SKM-1 (cell line): ENCODE data around the gene SPRYD4.
"Not testable (repeated sequence)": the region's sequence is repeated elsewhere in the genome, so short reads cannot be mapped to it uniquely, and the experiment has no call there.

Experiments used
- DNase-seq: peaks from one replicate; lab custom pipeline; 2025; ENCODE audit not compliant: unreplicated experiment; lab: John Stamatoyannopoulos, UW

SPRYD4 gene

DNA sequence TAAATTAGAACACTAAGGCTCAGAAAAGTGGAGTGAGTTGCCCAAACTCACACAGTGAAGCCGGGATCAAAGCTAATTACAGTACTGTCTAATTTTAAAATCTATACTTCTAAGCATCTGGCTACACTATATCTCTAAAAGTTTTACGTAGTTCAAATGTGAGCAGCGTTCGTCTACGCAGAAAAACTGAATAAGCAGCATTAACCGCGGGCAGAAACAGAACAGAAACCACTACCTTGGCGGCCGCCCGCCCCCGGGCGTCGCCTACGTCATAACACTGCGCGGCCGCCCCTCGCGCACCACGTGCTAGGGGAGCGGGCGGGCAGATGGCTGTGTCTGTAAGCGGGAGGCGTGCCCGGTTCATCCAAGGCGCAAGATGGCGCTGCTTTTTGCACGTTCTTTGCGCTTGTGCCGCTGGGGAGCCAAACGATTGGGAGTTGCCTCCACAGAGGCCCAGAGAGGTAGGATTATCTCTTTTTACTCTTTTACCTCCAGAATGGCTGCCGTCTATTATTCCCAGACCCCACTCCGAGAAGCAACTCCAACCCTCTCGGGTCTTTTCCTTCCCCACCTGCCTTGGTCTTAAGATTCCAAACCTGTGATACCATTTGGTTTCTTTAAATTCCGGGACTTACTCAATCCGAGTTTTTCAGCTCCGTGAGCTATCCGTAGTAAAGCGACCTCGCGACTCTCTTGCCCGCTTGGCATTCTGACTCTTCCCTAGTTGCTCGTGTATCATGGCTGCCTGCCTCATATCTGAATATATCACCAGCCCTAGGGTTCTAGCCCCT lies at the start of gene SPRYD4:
TSS of gene SPRYD4 (plus strand) at position 363 of the 791 bp plus-strand sequence. CDS start at position 377, 14 bp downstream.
- DNase-seq, result peak; percentile 53

DNA sequence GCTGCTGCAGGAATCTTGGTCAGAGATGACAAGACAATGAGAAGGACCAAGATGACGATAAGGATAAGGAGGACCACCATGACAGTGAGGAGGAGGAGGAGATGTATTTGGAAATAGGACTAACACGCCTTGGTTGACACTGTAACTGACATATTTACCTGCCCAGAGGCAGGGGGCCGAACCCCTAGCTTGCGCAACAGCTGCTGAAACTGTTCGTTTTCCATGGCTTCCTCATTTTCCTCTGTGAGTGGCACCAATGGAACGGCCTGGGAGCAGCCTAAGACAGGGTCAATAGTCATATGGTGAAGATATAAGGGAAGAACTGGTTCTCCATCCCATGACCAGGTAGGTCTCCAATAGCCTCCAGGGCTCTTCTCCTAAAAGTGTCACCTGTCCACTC lies 48.0 kb upstream of the SPRYD4 start:
- DNase-seq, result no peak

DNA sequence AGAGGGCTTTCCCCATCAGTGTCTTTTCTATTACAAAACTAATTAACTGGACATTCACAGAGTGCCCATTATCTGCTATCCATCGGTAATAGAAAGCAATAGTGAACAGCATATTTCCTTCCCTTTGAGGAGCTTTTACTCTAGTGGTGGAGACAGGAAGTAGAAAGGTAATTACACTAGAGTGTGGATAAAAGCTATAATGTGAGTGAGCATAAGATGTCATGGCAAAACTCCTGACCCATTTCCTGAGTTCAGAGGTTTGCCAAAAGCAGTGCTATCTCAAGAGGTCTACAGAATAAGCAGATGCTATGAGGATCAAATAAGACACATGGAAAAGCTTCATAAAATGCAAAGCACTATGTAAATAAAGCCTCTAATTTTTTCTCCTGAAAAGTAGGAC lies 43.2 kb upstream of the SPRYD4 start:
- no peak for DNase-seq

GRCh38 chr12:56425940-56426438 lies 42.4 kb upstream of the SPRYD4 start:
- no peak for DNase-seq

- no peak for DNase-seq
These were observed 37.1 kb upstream of the SPRYD4 start for GRCh38 chr12:56431288-56431687.

DNA sequence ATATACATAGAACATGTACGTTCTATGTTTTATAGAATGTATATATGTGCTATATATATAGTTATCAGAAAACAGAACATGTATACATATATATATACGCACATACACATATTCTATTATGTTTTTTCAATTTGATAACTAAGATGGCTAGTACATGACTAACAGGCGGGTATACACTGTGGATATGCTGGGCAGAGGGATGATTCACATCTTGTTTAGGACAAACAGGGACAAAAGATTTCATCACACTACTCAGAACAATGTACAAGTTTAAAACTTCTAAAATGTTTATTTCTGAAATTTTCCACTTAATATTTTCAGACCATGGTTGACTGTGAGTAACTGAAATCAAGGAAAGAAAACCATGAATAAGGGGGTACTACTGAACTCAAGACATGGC lies 36.5 kb upstream of the SPRYD4 start:
- DNase-seq, result no peak

DNA sequence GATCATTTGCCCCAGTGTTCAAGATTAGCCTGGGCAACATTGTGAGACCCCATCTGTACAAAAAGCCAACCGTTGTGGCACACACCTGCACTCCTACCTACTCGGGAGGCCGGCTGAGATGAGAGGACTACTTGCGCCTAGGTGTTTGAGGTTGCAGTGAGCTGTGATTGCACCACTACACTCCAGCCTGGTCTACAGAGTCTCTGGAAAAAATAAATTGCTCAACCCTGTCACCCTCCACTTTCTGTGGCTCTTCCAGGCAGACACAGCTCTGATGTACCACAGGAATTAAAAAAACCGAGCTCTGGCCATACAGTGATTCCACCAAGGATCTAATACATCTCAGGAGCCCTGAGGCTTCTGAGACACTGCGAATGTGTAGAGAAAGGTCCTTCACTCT lies 33.5 kb upstream of the SPRYD4 start:
- no peak for DNase-seq

DNA sequence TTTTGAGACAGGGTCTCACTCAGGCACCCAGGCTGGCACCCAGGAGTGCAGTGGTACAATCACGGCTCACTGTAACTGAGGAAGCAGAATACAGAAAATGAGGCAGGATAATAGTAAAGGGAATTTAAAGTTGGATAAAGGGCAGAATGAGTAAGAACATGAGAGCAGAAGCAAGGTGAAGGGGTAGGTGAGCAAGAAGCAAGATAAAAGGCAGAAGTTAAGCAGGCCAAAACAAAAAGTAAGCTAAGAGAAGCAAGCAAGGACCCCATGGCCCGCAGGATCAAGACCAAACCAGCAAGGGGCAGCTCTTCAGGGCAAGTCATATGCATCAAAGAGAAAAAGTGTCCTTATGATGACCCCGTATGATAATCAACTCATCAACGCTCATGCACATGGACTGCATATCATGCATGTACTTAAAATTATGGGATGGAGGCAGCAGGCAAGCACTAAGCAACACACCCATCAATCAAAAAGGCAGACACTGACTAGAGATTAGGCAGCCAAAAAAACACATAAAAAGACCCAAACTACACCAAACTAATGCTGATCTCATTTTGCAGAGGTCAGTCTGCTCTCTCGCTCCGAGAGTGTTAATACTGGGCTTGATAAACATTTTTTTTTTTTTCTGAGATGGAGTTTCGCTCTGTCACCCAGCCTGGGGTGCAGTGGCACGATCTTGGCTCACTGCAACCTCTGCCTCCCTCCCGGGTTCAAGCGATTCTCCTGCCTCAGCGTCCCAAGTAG lies 30.8 kb upstream of the SPRYD4 start:
- no peak for DNase-seq

DNA sequence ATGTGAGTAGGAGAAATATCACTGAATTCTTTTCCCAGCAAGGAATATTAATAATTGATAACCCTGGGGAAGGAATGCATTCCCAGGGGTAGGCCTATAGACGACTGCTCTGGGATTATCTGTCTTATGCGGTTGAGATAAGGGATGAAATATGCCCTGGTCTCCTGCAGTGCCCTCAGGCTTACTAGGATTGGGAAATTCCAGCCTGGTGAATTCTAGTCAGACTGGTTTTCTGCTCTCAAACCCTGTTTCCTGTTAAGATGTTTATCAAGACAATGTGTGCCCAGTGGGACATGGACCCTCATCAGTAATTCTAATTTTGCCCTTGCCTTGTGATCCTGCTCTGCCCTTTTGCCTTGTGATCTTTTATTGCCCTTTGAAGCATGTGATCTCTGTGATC lies 25.2 kb upstream of the SPRYD4 start:
- not testable (repeated sequence) for DNase-seq

GRCh38 chr12:56448860-56449621 lies 19.3 kb upstream of the SPRYD4 start, which contains the start of gene TIMELESS:
Gene TIMELESS, minus strand, starts transcription at chr12:56449426. Its CDS starts 15,256 bp downstream, at chr12:56434170.
- peak; percentile 68 for DNase-seq

- no peak for DNase-seq
These were observed 18.8 kb upstream of the SPRYD4 start for GRCh38 chr12:56449622-56449984.

DNA sequence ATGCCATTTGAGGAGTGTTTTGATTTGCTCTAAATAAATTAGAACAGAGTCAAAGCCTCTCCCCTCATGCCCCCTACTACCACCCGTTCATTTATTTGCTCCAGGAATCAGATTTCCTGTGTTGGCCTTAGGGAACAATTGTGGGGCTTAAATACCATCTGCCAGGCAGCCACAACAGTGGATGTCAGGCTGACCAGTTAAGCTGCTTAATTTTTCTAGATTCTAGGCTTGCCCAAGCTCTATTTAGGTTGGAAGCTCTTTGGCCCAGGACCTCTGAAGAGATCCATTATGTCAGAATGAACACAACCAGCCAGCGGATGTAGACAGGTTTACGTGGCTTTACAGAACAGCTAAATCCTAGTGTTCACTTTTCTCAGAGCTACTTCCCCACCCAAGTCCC lies 18.1 kb upstream of the SPRYD4 start:
- no peak for DNase-seq

DNA sequence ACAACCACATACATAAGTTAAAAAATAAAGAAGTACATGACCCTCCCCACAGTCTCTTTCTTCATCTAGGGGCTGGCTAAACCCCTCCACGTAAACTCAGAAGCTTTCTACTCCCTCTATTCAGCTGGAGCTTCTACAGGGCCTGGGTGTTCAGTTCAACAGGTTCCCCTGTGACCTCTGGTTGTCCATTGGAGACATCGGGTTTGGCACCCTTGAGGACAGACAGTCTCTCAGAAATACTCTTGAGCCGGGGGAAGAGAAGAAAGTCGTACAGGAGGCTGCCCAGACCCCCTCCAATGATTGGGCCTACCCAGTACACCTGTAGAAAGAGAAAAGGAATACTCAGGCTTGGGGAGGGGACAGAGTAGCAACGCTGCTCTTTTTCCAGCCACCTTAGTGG lies 17.2 kb upstream of the SPRYD4 start:
- no peak for DNase-seq

DNA sequence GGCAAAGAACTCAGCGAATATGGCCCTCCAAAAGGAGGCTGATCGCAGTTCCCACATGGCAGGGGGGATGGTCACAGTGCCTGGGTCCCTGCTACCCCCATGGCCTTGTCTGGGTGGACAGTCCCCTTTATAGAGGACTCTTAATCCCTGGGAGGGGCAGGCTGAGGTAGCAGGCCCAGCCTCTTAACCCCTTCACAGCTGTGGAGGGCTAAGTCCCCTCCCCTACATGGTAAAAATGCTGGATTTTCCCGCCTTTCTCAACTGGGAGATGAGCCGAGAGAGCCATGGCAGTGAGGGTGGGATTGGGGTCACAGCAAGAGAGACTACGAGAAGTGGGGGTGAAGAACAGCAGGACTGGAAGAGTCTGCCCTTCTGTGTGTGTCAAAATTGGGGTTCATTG lies 13.8 kb upstream of the SPRYD4 start, which contains the start of gene MIP:
TSS of gene MIP (minus strand) at position 101 of the 400 bp plus-strand sequence. CDS start at position 57, 44 bp downstream.
- DNase-seq, result no peak

DNA sequence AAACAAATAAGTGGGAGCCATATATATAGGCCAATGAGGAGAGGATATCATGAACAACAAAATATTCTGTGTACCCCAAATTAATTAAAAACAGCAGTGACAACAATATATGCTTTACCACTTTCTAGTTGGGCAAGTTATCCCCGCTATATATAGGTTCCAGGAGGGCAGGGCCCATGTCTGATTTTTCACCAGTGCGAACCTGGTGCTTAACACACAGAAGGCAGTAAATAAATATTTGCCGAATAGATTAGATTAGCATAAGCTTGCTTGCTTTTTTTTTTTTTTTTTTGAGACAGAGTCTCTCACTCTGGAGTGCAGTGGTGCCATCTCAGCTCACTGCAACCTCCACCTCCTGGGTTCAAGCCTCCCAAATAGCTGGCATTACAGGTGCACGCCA lies 10.6 kb upstream of the SPRYD4 start:
- DNase-seq, result no peak

DNA sequence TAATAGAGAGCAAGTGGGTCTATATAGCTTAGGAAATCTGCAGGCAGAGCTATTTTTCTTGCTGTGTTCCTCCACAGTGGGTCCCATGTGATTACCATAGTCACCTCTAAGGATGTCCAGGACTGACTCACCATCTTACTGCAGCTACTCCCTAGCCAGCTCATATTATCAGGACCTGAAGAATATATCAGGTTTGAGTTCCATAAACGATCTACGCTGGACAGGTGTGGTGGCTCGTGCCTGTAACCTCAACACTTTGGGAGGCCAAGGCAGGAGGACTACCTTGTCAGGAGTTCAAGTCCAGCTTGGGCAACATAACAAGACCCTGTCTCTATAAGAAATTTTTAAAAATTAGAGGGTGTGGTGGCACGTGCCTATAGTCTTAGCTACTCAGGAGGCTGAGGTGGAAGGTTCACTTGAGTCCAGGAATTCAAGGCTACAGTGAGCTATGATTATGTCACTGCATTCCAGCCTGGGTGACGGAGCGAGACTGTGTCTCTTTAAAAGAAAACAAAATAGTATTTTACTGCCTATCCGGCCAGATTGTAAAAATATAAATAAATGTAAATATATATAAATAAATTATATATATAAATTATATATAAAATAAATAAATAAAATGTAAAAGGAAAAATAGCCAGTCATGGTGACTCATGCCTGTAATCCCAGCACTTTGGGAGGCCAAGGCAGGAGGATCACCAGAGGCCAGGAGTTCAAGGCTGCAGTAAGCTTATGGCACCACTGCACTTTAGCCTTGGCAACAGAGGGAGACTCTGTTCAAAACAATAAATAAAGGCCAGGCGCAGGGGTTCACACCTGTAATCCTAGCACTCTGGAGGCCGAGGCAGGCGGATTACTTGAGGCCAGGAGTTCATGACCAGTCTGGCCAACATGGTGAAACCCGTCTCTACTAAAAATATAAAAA lies 6.9 kb upstream of the SPRYD4 start:
- no peak for DNase-seq

GRCh38 chr12:56462565-56462964 lies 5.8 kb upstream of the SPRYD4 start:
- no peak for DNase-seq

DNA sequence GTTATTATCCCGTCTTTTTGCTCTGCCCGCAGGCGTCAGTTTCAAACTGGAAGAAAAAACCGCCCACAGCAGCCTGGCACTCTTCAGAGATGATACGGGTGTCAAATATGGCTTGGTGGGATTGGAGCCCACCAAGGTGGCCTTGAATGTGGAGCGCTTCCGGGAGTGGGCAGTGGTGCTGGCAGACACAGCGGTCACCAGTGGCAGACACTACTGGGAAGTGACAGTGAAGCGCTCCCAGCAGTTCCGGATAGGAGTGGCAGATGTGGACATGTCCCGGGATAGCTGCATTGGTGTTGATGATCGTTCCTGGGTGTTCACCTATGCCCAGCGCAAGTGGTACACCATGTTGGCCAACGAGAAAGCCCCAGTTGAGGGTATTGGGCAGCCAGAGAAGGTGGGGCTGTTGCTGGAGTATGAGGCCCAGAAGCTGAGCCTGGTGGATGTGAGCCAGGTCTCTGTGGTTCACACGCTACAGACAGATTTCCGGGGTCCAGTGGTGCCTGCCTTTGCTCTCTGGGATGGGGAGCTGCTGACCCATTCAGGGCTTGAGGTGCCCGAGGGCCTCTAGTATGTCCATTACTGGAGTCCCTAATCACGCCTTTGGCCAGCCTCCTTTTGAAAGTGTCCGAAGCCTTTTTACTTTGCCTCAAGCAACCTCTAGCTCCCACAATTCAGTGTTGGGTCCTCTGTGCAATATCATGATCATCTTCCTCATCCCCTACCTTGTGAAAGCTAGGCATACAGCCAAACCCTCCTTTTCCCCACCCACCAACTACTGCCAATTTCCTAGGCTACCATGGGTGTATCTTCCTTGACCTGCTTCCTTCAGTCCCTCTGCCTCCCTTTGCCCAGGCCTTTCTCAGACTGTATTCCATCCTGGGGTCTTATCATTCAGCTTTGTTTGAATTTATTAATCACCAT lies 891 bp downstream of the SPRYD4 start:
- no peak for DNase-seq

- no peak for DNase-seq
These were observed 6.0 kb downstream of the SPRYD4 start for GRCh38 chr12:56474389-56474788.
